ENCODE measurements around the gene CDKAL1. TPM values are rescaled to one million over a fixed set of nuclear protein-coding genes. Genes with fewer than 3 reads are reported as not detected.

Gene CDKAL1
- total RNA-seq, 2 experiments from 2014 or later: 22.6 to 22.7 TPM

- Mint-ChIP-seq H3K4me1 (no peaks in the 10 kb centered on the region), H3K27me3 (no peaks in the 10 kb centered on the region), H3K27ac (no peak overlapping the region), H3K4me3 (no peak overlapping the region), H3K36me3 (peaks cover 2% of the 10 kb centered on the region), H3K9me3 (no peaks in the 10 kb centered on the region)
- no peak for DNase-seq
Measured at GRCh38 chr6:21147995-21148394, 613.7 kb downstream of the CDKAL1 start.

GRCh38 chr6:21149470-21149869 lies 615.2 kb downstream of the CDKAL1 start:
- Mint-ChIP-seq H3K9me3 (no peaks in the 10 kb centered on the region), H3K36me3 (peaks cover 2% of the 10 kb centered on the region), H3K4me3 (no peak overlapping the region), H3K27ac (no peak overlapping the region), H3K4me1 (no peaks in the 10 kb centered on the region), H3K27me3 (no peaks in the 10 kb centered on the region)
- no peak for DNase-seq

GRCh38 chr6:21150667-21151066 lies 616.4 kb downstream of the CDKAL1 start:
- H3K4me1 Mint-ChIP-seq: no peaks in the 10 kb centered on the region
- no peaks in the 10 kb centered on the region for H3K27me3 Mint-ChIP-seq
- no peak overlapping the region for H3K27ac Mint-ChIP-seq
- H3K36me3 Mint-ChIP-seq: peaks cover 2% of the 10 kb centered on the region
- H3K4me3 Mint-ChIP-seq: no peak overlapping the region
- H3K9me3 Mint-ChIP-seq: no peaks in the 10 kb centered on the region
- no peak for DNase-seq

- H3K27ac Mint-ChIP-seq: no peak overlapping the region
Measured at GRCh38 chr6:21151119-21151518, 616.9 kb downstream of the CDKAL1 start.

GRCh38 chr6:21151530-21151929 lies 617.3 kb downstream of the CDKAL1 start:
- Mint-ChIP-seq H3K27ac (no peak overlapping the region), H3K4me3 (no peak overlapping the region), H3K27me3 (no peaks in the 10 kb centered on the region), H3K9me3 (no peaks in the 10 kb centered on the region), H3K36me3 (peaks cover 2% of the 10 kb centered on the region), H3K4me1 (no peaks in the 10 kb centered on the region)
- DNase-seq: no peak

More at GRCh38 chr6:21151119-21151518, 616.9 kb downstream of the CDKAL1 start:
- Mint-ChIP-seq H3K27me3 (no peaks in the 10 kb centered on the region), H3K36me3 (peaks cover 2% of the 10 kb centered on the region), H3K4me3 (no peak overlapping the region), H3K4me1 (no peaks in the 10 kb centered on the region), H3K9me3 (no peaks in the 10 kb centered on the region)
- DNase-seq: no peak

GRCh38 chr6:21157186-21157929 lies 623.1 kb downstream of the CDKAL1 start:
- Mint-ChIP-seq H3K27ac (no peak overlapping the region), H3K27me3 (no peaks in the 10 kb centered on the region), H3K9me3 (no peaks in the 10 kb centered on the region), H3K36me3 (peaks cover 2% of the 10 kb centered on the region), H3K4me1 (peaks cover 6% of the 10 kb centered on the region), H3K4me3 (no peak overlapping the region)
- DNase-seq: no peak

- Mint-ChIP-seq H3K27ac (no peak overlapping the region), H3K4me1 (peaks cover 6% of the 10 kb centered on the region)
- no peak for DNase-seq
Measured at GRCh38 chr6:21158149-21158548, 623.9 kb downstream of the CDKAL1 start.

GRCh38 chr6:21158873-21159272 lies 624.6 kb downstream of the CDKAL1 start:
- no peaks in the 10 kb centered on the region for H3K27me3 Mint-ChIP-seq
- DNase-seq: no peak
- no peak overlapping the region for H3K4me3 Mint-ChIP-seq
- peaks cover 6% of the 10 kb centered on the region for H3K4me1 Mint-ChIP-seq
- no peak overlapping the region for H3K27ac Mint-ChIP-seq
- peaks cover 8% of the 10 kb centered on the region for H3K36me3 Mint-ChIP-seq
- no peaks in the 10 kb centered on the region for H3K9me3 Mint-ChIP-seq

More at GRCh38 chr6:21158149-21158548, 623.9 kb downstream of the CDKAL1 start:
- Mint-ChIP-seq H3K36me3 (peaks cover 2% of the 10 kb centered on the region), H3K27me3 (no peaks in the 10 kb centered on the region), H3K9me3 (no peaks in the 10 kb centered on the region), H3K4me3 (no peak overlapping the region)

GRCh38 chr6:21159465-21159864 lies 625.2 kb downstream of the CDKAL1 start:
- DNase-seq: no peak
- no peak overlapping the region for H3K4me3 Mint-ChIP-seq
- peaks cover 9% of the 10 kb centered on the region for H3K36me3 Mint-ChIP-seq
- H3K4me1 Mint-ChIP-seq: peaks cover 6% of the 10 kb centered on the region
- no peaks in the 10 kb centered on the region for H3K27me3 Mint-ChIP-seq
- H3K27ac Mint-ChIP-seq: no peak overlapping the region
- H3K9me3 Mint-ChIP-seq: no peaks in the 10 kb centered on the region

GRCh38 chr6:21161707-21162106 lies 627.5 kb downstream of the CDKAL1 start:
- H3K27ac Mint-ChIP-seq: no peak overlapping the region
- no peak for DNase-seq
- peaks cover 2% of the 10 kb centered on the region for H3K9me3 Mint-ChIP-seq
- no peaks in the 10 kb centered on the region for H3K27me3 Mint-ChIP-seq
- peaks cover 15% of the 10 kb centered on the region for H3K4me1 Mint-ChIP-seq
- peaks cover 12% of the 10 kb centered on the region for H3K36me3 Mint-ChIP-seq
- no peak overlapping the region for H3K4me3 Mint-ChIP-seq

- Mint-ChIP-seq H3K27ac (no peak overlapping the region), H3K4me1 (peaks cover 11% of the 10 kb centered on the region), H3K36me3 (peaks cover 16% of the 10 kb centered on the region), H3K27me3 (no peaks in the 10 kb centered on the region), H3K9me3 (peaks cover 2% of the 10 kb centered on the region), H3K4me3 (no peak overlapping the region)
- DNase-seq: no peak
Measured at GRCh38 chr6:21163110-21163837, 629.0 kb downstream of the CDKAL1 start.

GRCh38 chr6:21163838-21164180 lies 629.6 kb downstream of the CDKAL1 start:
- no peak for DNase-seq
- Mint-ChIP-seq H3K36me3 (peaks cover 21% of the 10 kb centered on the region), H3K9me3 (peaks cover 2% of the 10 kb centered on the region), H3K27me3 (no peaks in the 10 kb centered on the region), H3K4me3 (no peak overlapping the region), H3K4me1 (peaks cover 11% of the 10 kb centered on the region), H3K27ac (no peak overlapping the region)

- H3K27me3 Mint-ChIP-seq: no peaks in the 10 kb centered on the region
- H3K36me3 Mint-ChIP-seq: peaks cover 22% of the 10 kb centered on the region
- no peak overlapping the region for H3K4me3 Mint-ChIP-seq
- peaks cover 11% of the 10 kb centered on the region for H3K4me1 Mint-ChIP-seq
- peaks cover 2% of the 10 kb centered on the region for H3K9me3 Mint-ChIP-seq
- no peak for DNase-seq
- no peak overlapping the region for H3K27ac Mint-ChIP-seq
Measured at GRCh38 chr6:21164768-21165326, 630.6 kb downstream of the CDKAL1 start.

GRCh38 chr6:21166754-21167153 lies 632.5 kb downstream of the CDKAL1 start:
- Mint-ChIP-seq H3K27me3 (no peaks in the 10 kb centered on the region), H3K9me3 (peaks cover 2% of the 10 kb centered on the region), H3K27ac (no peak overlapping the region), H3K4me1 (peaks cover 11% of the 10 kb centered on the region), H3K36me3 (peaks cover 27% of the 10 kb centered on the region), H3K4me3 (no peak overlapping the region)
- DNase-seq: no peak

GRCh38 chr6:21167790-21168189 lies 633.5 kb downstream of the CDKAL1 start:
- H3K4me1 Mint-ChIP-seq: peaks cover 11% of the 10 kb centered on the region
- DNase-seq: no peak
- no peaks in the 10 kb centered on the region for H3K27me3 Mint-ChIP-seq
- H3K27ac Mint-ChIP-seq: no peak overlapping the region
- H3K4me3 Mint-ChIP-seq: no peak overlapping the region
- peaks cover 34% of the 10 kb centered on the region for H3K36me3 Mint-ChIP-seq
- peaks cover 2% of the 10 kb centered on the region for H3K9me3 Mint-ChIP-seq

Measured in activated naive CD8-positive, alpha-beta T cell treated with anti-CD3 and anti-CD28 coated beads for 36 hours (primary cell).